NB4 (cell line): Measurements from ENCODE around the gene BRMS1L.

Experiments used
- CTCF ChIP-seq: IDR thresholded peaks from one replicate; pipeline ENCODE4 v1.5.1; 2012; ENCODE audit warnings: low read depth, low read length
- MAX ChIP-seq: IDR thresholded peaks from 2 replicates; pipeline ENCODE4 v1.6.1; 2011; ENCODE audit warnings: low read depth, low read length

- TF ChIP-seq CTCF (no peak), MAX (no peak)
These were observed 32.5 kb downstream of the BRMS1L start for GRCh38 chr14:35858521-35859209.
